Measurements from ENCODE around the gene PPBP. TPM values are rescaled to one million over a fixed set of nuclear protein-coding genes. Genes with fewer than 3 reads are reported as not detected.
"Not testable (repeated sequence)": the region's sequence is repeated elsewhere in the genome, so short reads cannot be mapped to it uniquely, and the experiment has no call there.

PPBP gene
- total and polyA plus RNA-seq, 3 experiments from 2014 or later: not detected

- Histone ChIP-seq H3K9me3 (ENCODE audit: low read length) (no peaks in the 10 kb centered on the region), H3K27me3 (ENCODE audit: insufficient read depth, low read length, poor library complexity, severe bottlenecking) (no peaks in the 10 kb centered on the region), H3K27ac (ENCODE audit: low read depth, low read length) (no peak overlapping the region), H3K4me1 (ENCODE audit: insufficient read depth, low read length) (no peaks in the 10 kb centered on the region), H3K4me3 (ENCODE audit: low read length) (no peak overlapping the region), H3K36me3 (ENCODE audit: insufficient read depth, low read length) (no peaks in the 10 kb centered on the region)
- H3K4me3 Mint-ChIP-seq: no peak overlapping the region
- H3K9me3 Mint-ChIP-seq: peaks cover 0 to 3% (median 0%) of the 10 kb centered on the region in 5 donors
- ChIA-PET POLR2A (no interaction called here), CTCF (no interaction called here)
- DNase-seq: no peak
- no peaks in the 10 kb centered on the region for H3K4me1 Mint-ChIP-seq
- no peaks in the 10 kb centered on the region for H3K27me3 Mint-ChIP-seq
- no peaks in the 10 kb centered on the region for H3K36me3 Mint-ChIP-seq
- H3K27ac Mint-ChIP-seq: no peak overlapping the region
Observed at GRCh38 chr4:73990988-73991741, 3.2 kb upstream of the PPBP start.

DNA sequence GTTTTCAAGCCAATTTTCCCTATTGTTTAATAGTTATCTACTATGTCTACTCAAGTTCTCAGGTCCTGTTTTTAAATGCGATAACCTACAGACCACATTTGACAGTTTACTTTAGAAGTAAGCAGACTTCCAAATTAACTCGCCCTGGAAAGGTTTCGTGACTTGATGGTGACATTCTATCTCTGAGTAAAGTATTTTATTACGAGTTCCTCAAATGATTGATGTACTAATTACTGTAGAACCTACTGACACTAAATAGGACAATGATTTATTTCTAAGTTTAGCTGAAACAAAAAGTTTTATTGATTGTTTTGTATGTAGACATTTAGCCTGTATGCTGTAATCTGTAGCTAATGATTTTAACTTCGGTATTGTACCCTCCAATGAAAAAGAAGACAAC is 1.9 kb upstream of the PPBP start:
- Mint-ChIP-seq H3K4me3 (no peak overlapping the region), H3K27ac (no peak overlapping the region), H3K36me3 (no peaks in the 10 kb centered on the region), H3K9me3 (peaks cover 0 to 3% (median 0%) of the 10 kb centered on the region in 5 donors), H3K4me1 (no peaks in the 10 kb centered on the region), H3K27me3 (no peaks in the 10 kb centered on the region)
- ChIA-PET POLR2A (no interaction called here), CTCF (no interaction called here)
- Histone ChIP-seq H3K9me3 (ENCODE audit: low read length) (no peaks in the 10 kb centered on the region), H3K27ac (ENCODE audit: low read depth, low read length) (no peak overlapping the region), H3K27me3 (ENCODE audit: insufficient read depth, low read length, poor library complexity, severe bottlenecking) (no peaks in the 10 kb centered on the region), H3K36me3 (ENCODE audit: insufficient read depth, low read length) (no peaks in the 10 kb centered on the region), H3K4me1 (ENCODE audit: insufficient read depth, low read length) (no peaks in the 10 kb centered on the region), H3K4me3 (ENCODE audit: low read length) (no peak overlapping the region)
- DNase-seq: no peak

- Mint-ChIP-seq H3K4me1 (no peaks in the 10 kb centered on the region), H3K4me3 (no peak overlapping the region), H3K9me3 (no peaks in the 10 kb centered on the region), H3K27me3 (no peaks in the 10 kb centered on the region), H3K27ac (no peak overlapping the region), H3K36me3 (no peaks in the 10 kb centered on the region)
- DNase-seq: no peak
- ChIA-PET POLR2A (no interaction called here), CTCF (no interaction called here)
- H3K9me3 ChIP-seq (ENCODE audit: low read length): no peaks in the 10 kb centered on the region
- H3K27me3 ChIP-seq (ENCODE audit: insufficient read depth, low read length, poor library complexity, severe bottlenecking): no peaks in the 10 kb centered on the region
- no peaks in the 10 kb centered on the region for H3K36me3 ChIP-seq (ENCODE audit: insufficient read depth, low read length)
- no peak overlapping the region for H3K27ac ChIP-seq (ENCODE audit: low read depth, low read length)
- no peak overlapping the region for H3K4me3 ChIP-seq (ENCODE audit: low read length)
- H3K4me1 ChIP-seq (ENCODE audit: insufficient read depth, low read length): no peaks in the 10 kb centered on the region
Observed at GRCh38 chr4:73989031-73989430, 1.0 kb upstream of the PPBP start.

DNA sequence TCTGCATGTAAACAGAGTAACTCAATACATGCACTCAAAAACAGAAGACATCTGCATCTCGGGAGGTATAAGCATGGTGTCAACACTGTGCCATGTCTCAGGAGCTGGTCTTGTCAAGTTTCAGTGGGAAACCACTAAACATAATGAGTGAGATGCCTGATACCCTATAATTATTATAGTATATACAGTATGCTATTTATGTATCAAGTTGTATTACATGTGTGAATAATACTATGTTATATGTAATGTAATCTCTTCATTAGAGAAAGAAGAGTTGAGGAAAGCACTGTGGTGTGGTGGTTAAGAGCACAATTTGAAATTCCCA is 2.5 kb downstream of the PPBP start:
- POLR2A ChIA-PET: no interaction called here
- H3K4me3 ChIP-seq (ENCODE audit: low read length): no peak overlapping the region
- no peaks in the 10 kb centered on the region for H3K9me3 ChIP-seq (ENCODE audit: low read length)
- no peak overlapping the region for H3K27ac ChIP-seq (ENCODE audit: low read depth, low read length)
- CTCF ChIA-PET: no interaction called here
- H3K27me3 ChIP-seq (ENCODE audit: insufficient read depth, low read length, poor library complexity, severe bottlenecking): no peaks in the 10 kb centered on the region
- Mint-ChIP-seq H3K36me3 (no peaks in the 10 kb centered on the region), H3K4me3 (no peak overlapping the region), H3K9me3 (no peaks in the 10 kb centered on the region), H3K27me3 (peaks cover 0 to 4% of the 10 kb centered on the region in 2 donors), H3K27ac (no peak overlapping the region), H3K4me1 (no peaks in the 10 kb centered on the region)
- H3K4me1 ChIP-seq (ENCODE audit: insufficient read depth, low read length): no peaks in the 10 kb centered on the region
- H3K36me3 ChIP-seq (ENCODE audit: insufficient read depth, low read length): no peaks in the 10 kb centered on the region
- DNase-seq: no peak

DNA sequence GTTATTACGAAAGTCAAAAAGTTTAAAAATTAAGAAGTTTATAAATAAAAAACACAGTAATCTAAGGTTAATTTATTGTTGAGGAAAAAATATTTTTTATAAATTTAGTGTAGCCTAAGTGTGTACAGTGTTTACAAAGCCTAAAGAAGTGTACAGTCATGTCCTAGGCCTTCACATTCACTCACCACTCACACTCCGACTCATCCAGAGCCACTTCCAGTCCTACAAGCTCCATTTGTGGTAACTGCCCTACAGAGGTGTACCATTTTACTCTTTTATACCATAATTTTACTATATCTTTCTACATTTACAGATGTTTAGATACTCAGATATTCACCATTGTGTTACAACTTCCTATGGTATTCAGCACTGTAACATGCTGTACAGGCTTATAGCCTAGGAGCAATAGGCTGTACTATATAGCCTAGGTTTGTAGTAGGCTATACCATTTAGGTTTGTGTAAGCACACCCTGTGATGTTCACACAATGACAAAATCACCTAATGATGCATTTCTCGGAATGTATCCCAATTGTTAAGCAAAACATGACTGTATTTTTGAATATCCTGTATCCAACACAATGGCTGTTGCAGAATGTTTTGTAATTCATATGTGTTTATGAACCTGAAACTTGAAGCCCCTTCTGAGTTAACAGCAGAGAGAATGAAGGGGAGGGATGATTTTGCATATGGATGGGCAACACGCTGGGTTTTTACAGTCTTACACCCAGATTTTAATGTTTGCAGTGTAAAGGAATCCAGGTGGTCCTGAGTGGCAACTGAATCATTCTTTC is 3.1 kb downstream of the PPBP start:
- Histone ChIP-seq H3K36me3 (ENCODE audit: insufficient read depth, low read length) (no peaks in the 10 kb centered on the region), H3K27ac (ENCODE audit: low read depth, low read length) (no peak overlapping the region), H3K4me3 (ENCODE audit: low read length) (no peak overlapping the region), H3K27me3 (ENCODE audit: insufficient read depth, low read length, poor library complexity, severe bottlenecking) (no peaks in the 10 kb centered on the region), H3K9me3 (ENCODE audit: low read length) (no peaks in the 10 kb centered on the region), H3K4me1 (ENCODE audit: insufficient read depth, low read length) (no peaks in the 10 kb centered on the region)
- peaks cover 0 to 4% of the 10 kb centered on the region in 2 donors for H3K27me3 Mint-ChIP-seq
- POLR2A ChIA-PET: no interaction called here
- no peaks in the 10 kb centered on the region for H3K4me1 Mint-ChIP-seq
- CTCF ChIA-PET: no interaction called here
- H3K36me3 Mint-ChIP-seq: no peaks in the 10 kb centered on the region
- no peak for DNase-seq
- no peaks in the 10 kb centered on the region for H3K9me3 Mint-ChIP-seq
- H3K4me3 Mint-ChIP-seq: no peak overlapping the region
- no peak overlapping the region for H3K27ac Mint-ChIP-seq

GRCh38 chr4:73981175-73981574 is 6.8 kb downstream of the PPBP start:
- DNase-seq, H3K27ac Mint-ChIP-seq, CTCF ChIA-PET: not testable (repeated sequence)

DNA sequence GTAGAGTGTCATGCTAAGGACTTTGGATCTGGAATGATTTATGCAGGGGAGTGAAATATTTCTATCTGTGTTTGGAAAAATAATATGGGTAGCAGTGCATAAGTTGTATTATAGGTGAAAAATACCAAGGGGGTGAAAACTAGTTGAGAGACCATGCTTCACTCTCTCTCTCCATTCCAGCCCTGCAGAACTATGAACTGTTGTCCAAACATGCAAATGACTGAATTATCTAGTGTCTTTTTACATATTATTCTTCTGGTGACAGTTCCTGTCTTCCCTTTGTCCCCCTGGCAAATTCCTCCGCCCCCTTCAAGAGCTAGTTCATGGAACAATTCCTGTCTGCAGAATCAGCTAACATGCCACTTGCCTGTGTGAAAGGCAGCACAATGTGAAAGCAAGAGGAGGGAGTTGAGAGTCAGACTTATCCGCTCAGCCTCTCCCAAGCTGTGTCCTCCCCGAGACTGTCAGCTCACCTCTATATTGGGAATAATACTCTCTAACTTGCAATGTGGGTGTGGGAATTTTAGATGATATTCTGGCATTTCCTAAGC is 8.5 kb downstream of the PPBP start:
- Histone ChIP-seq H3K27ac (ENCODE audit: low read depth, low read length) (no peak overlapping the region), H3K36me3 (ENCODE audit: insufficient read depth, low read length) (no peaks in the 10 kb centered on the region), H3K4me1 (ENCODE audit: insufficient read depth, low read length) (no peaks in the 10 kb centered on the region), H3K4me3 (ENCODE audit: low read length) (no peak overlapping the region), H3K27me3 (ENCODE audit: insufficient read depth, low read length, poor library complexity, severe bottlenecking) (no peaks in the 10 kb centered on the region), H3K9me3 (ENCODE audit: low read length) (no peaks in the 10 kb centered on the region)
- Mint-ChIP-seq H3K4me1 (no peaks in the 10 kb centered on the region), H3K27me3 (peaks cover 0 to 4% of the 10 kb centered on the region in 2 donors), H3K36me3 (no peaks in the 10 kb centered on the region), H3K9me3 (peaks cover 0 to 9% (median 7%) of the 10 kb centered on the region in 5 donors), H3K4me3 (no peak overlapping the region), H3K27ac (no peak overlapping the region)
- ChIA-PET POLR2A (no interaction called here), CTCF (no interaction called here)
- no peak for DNase-seq

More at GRCh38 chr4:73981175-73981574, 6.8 kb downstream of the PPBP start:
- H3K27me3 ChIP-seq (ENCODE audit: insufficient read depth, low read length, poor library complexity, severe bottlenecking); H3K27ac ChIP-seq (ENCODE audit: low read depth, low read length); H3K36me3 Mint-ChIP-seq; H3K9me3 Mint-ChIP-seq; H3K4me1 ChIP-seq (ENCODE audit: insufficient read depth, low read length); H3K9me3 ChIP-seq (ENCODE audit: low read length); H3K4me1 Mint-ChIP-seq; H3K4me3 ChIP-seq (ENCODE audit: low read length); POLR2A ChIA-PET; H3K4me3 Mint-ChIP-seq; H3K36me3 ChIP-seq (ENCODE audit: insufficient read depth, low read length); H3K27me3 Mint-ChIP-seq: not testable (repeated sequence)

DNA sequence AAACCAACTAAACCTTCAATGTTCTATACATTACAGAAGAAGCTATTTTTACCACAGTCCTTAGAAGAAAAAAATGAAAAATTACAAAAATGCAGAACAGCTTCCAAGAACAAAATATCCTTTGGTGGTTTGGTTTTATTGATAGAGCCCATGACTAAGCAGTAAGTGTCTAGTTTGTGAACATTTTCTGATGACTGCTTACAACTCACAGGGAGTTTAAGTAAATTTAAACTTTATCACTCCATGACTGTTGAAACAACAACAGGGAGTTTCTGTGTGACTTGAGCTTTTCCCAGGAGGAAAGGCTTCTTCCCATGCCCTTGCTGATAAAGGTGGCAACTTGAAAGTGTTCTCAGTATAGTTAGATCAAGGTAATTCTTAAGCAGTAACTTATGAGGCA is 9.1 kb downstream of the PPBP start:
- Histone ChIP-seq H3K4me3 (ENCODE audit: low read length) (no peak overlapping the region), H3K36me3 (ENCODE audit: insufficient read depth, low read length) (no peaks in the 10 kb centered on the region), H3K4me1 (ENCODE audit: insufficient read depth, low read length) (no peaks in the 10 kb centered on the region), H3K27me3 (ENCODE audit: insufficient read depth, low read length, poor library complexity, severe bottlenecking) (no peaks in the 10 kb centered on the region), H3K27ac (ENCODE audit: low read depth, low read length) (no peak overlapping the region), H3K9me3 (ENCODE audit: low read length) (no peaks in the 10 kb centered on the region)
- Mint-ChIP-seq H3K27ac (no peak overlapping the region), H3K36me3 (no peaks in the 10 kb centered on the region), H3K27me3 (peaks cover 0 to 4% of the 10 kb centered on the region in 2 donors), H3K4me3 (no peak overlapping the region), H3K4me1 (no peaks in the 10 kb centered on the region), H3K9me3 (peaks cover under 1 to 10% (median 7%) of the 10 kb centered on the region in 5 donors)
- ChIA-PET CTCF (no interaction called here), POLR2A (no interaction called here)
- no peak for DNase-seq
